PC-9 (cell line): ENCODE results near the gene ZSCAN21. TPM values are rescaled to one million over a fixed set of nuclear protein-coding genes. Genes with fewer than 3 reads are reported as not detected.

ENCODE experiments used
- BruUV-seq: library from RNA; stranded (reverse); fragments of 400-500 nt; replicated peaks from 2 replicates; lab custom pipeline; 2021; lab: Mats Ljungman, UMichigan
- CTCF ChIA-PET: fragments of 300-600 bp; sonication (Branson Sonifier 250); formaldehyde crosslinking; loops from one replicate; lab custom pipeline; 2022; ENCODE audit warnings: antibody characterized with exemption; lab: Charles Lee
- POLR2A ChIA-PET: fragments of 300-600 bp; sonication (Branson Sonifier 250); formaldehyde crosslinking; loops from one replicate; lab custom pipeline; 2022; ENCODE audit warnings: antibody characterized with exemption; ENCODE audit not compliant: unreplicated experiment; lab: Charles Lee
- DNase-seq, 2 experiments: peaks; one replicate each; pipeline versions ENCODE4 v3.0.0 to v3.0.0-alpha.2; 2015 to 2022; ENCODE audit warnings: mixed read lengths in 1 of 2
- H2AFZ ChIP-seq: fragments of 200-600 bp; sonication (generic); 2 replicates; pipeline ENCODE4 v1.8.1; 2017; ENCODE audit warnings: antibody characterized with exemption
- H3F3A ChIP-seq: fragments of 200-600 bp; sonication (generic); 2 replicates; pipeline ENCODE4 v1.8.1; 2017; ENCODE audit warnings: antibody characterized with exemption, mild to moderate bottlenecking, low read depth; ENCODE audit not compliant: insufficient read depth
- H3K27ac ChIP-seq: fragments of 200-600 bp; sonication (generic); 2 replicates; pipeline ENCODE4 v1.6.1; 2016; ENCODE audit warnings: mixed run types
- H3K27me3 ChIP-seq: fragments of 200-600 bp; sonication (generic); 2 replicates; pipeline ENCODE4 v1.6.1; 2016; ENCODE audit warnings: low read depth, mixed run types; ENCODE audit not compliant: insufficient read depth
- H3K36me3 ChIP-seq: fragments of 200-600 bp; sonication (generic); 2 replicates; pipeline ENCODE4 v1.6.1; 2016; ENCODE audit warnings: low read depth, mixed run types
- H3K4me1 ChIP-seq: fragments of 200-600 bp; sonication (generic); replicated peaks from 2 replicates; pipeline ENCODE4 v1.6.1; 2016; ENCODE audit warnings: mixed run types; ENCODE audit not compliant: insufficient read depth
- H3K4me2 ChIP-seq: fragments of 200-600 bp; sonication (generic); 2 replicates; pipeline ENCODE4 v1.6.1; 2017; ENCODE audit warnings: mixed run types
- H3K4me3 ChIP-seq: fragments of 200-600 bp; sonication (generic); 2 replicates; pipeline ENCODE4 v1.6.1; 2016; ENCODE audit warnings: mixed run types
- H3K79me2 ChIP-seq: fragments of 200-600 bp; sonication (generic); 2 replicates; pipeline ENCODE4 v1.6.1; 2017; ENCODE audit warnings: low read depth, mixed run types
- H3K9me2 ChIP-seq: fragments of 200-600 bp; sonication (generic); 2 replicates; pipeline ENCODE4 v1.8.1; 2017; ENCODE audit warnings: mild to moderate bottlenecking; ENCODE audit not compliant: insufficient read depth
- H3K9me3 ChIP-seq: fragments of 200-600 bp; sonication (generic); 2 replicates; pipeline ENCODE4 v1.8.1; 2016; ENCODE audit warnings: low read depth; ENCODE audit not compliant: insufficient read depth
- H4K20me1 ChIP-seq: fragments of 200-600 bp; sonication (generic); 2 replicates; pipeline ENCODE4 v1.8.1; 2017; ENCODE audit not compliant: insufficient read depth
- EZH2 ChIP-seq: fragments of 200-600 bp; sonication (generic); IDR thresholded peaks from 2 replicates; pipeline ENCODE4 v1.8.0; 2017; ENCODE audit warnings: antibody characterized with exemption, low read depth
- intact Hi-C: fragments of 100-400 bp; cut with micrococcal nuclease; formaldehyde crosslinking; loops from one replicate; pipeline ENCODE4 v1.10.0; 2022; ENCODE audit not compliant: unreplicated experiment
- total RNA-seq: library from RNA; stranded (reverse); gene quantifications from 2 replicates; pipeline ENCODE4 v1.2.3, GENCODE V29; 2021
- TF ChIP-seq, protein P1 (sequence below): fragments of 200-600 bp; sonication (generic); conservative IDR thresholded peaks from 2 replicates; pipeline ENCODE4 v1.6.1; 2017; ENCODE audit warnings: mixed run types, antibody characterized with exemption, mild to moderate bottlenecking, moderate library complexity

Gene ZSCAN21
- total RNA-seq, 1 experiment from 2014 or later, result 8.9 TPM

DNA sequence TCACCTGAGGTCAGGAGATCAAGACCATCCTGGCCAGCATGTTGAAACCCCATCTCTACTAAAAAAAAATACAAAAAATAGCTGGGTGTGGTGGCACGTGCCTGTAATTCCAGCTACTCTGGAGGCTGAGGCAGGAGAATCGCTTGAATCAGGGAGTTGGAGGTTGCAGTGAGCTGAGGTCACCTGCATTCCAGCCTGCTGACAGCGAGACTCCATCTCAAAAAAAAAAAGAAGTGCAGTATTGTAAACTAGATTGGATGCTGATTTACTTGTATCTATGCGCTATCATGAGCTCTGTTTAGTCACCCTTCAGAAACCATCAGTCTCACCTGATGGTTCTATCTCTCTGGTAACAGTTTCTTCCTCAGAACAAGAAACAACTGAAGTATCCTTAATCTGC, 13.8 kb downstream of the ZSCAN21 start:
- H3K27ac ChIP-seq, result no peak overlapping the region
- CTCF ChIA-PET, result no interaction called here
- H3K9me2 ChIP-seq, result no peaks in the 10 kb centered on the region
- no peaks in the 10 kb centered on the region for H4K20me1 ChIP-seq
- H3K4me2 ChIP-seq, result no peak overlapping the region
- TF ChIP-seq, protein P1, sequence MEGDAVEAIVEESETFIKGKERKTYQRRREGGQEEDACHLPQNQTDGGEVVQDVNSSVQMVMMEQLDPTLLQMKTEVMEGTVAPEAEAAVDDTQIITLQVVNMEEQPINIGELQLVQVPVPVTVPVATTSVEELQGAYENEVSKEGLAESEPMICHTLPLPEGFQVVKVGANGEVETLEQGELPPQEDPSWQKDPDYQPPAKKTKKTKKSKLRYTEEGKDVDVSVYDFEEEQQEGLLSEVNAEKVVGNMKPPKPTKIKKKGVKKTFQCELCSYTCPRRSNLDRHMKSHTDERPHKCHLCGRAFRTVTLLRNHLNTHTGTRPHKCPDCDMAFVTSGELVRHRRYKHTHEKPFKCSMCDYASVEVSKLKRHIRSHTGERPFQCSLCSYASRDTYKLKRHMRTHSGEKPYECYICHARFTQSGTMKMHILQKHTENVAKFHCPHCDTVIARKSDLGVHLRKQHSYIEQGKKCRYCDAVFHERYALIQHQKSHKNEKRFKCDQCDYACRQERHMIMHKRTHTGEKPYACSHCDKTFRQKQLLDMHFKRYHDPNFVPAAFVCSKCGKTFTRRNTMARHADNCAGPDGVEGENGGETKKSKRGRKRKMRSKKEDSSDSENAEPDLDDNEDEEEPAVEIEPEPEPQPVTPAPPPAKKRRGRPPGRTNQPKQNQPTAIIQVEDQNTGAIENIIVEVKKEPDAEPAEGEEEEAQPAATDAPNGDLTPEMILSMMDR, result no peak
- no peak for TF ChIP-seq EZH2
- H3K9me3 ChIP-seq, result no peaks in the 10 kb centered on the region
- BruUV-seq, result no TSS peak
- POLR2A ChIA-PET, result interaction anchor here (0.6 to 0.7 kb wide), 2 partner anchors 19 to 676 kb away, joined by 6 to 7 read pairs; no protein-coding TSS in a partner anchor
- H3K79me2 ChIP-seq, result no peaks in the 10 kb centered on the region
- intact Hi-C loops, result no loop called here
- no peak for DNase-seq
- no peaks in the 10 kb centered on the region for H3K27me3 ChIP-seq
- no peaks in the 10 kb centered on the region for H3K4me1 ChIP-seq
- H3K36me3 ChIP-seq, result peaks cover 4% of the 10 kb centered on the region; the same call in 1 of the 2 replicates
- H3K4me3 ChIP-seq, result no peak overlapping the region
- no peak overlapping the region for H2AFZ ChIP-seq
- H3F3A ChIP-seq, result peaks cover 14% of the 10 kb centered on the region; the same call in 1 of the 2 replicates

DNA sequence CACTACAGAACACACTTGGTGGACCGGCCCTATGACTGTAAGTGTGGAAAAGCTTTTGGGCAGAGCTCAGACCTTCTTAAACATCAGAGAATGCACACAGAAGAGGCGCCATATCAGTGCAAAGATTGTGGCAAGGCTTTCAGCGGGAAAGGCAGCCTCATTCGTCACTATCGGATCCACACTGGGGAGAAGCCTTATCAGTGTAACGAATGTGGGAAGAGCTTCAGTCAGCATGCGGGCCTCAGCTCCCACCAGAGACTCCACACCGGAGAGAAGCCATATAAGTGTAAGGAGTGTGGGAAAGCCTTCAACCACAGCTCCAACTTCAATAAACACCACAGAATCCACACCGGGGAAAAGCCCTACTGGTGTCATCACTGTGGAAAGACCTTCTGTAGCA, 14.6 kb downstream of the ZSCAN21 start:
- H3K9me3 ChIP-seq, result no peaks in the 10 kb centered on the region
- H3K4me3 ChIP-seq, result no peak overlapping the region
- no peaks in the 10 kb centered on the region for H3K9me2 ChIP-seq
- no peak overlapping the region for H3K4me2 ChIP-seq
- H4K20me1 ChIP-seq, result no peaks in the 10 kb centered on the region
- H3K79me2 ChIP-seq, result no peaks in the 10 kb centered on the region
- ChIA-PET POLR2A (interaction anchor here (0.6 to 0.7 kb wide), 2 partner anchors 85 to 676 kb away, joined by 3 to 7 read pairs; partner anchors contain the start of gene LAMTOR4), CTCF (no interaction called here)
- intact Hi-C loops, result no loop called here
- H3K27me3 ChIP-seq, result no peaks in the 10 kb centered on the region
- no peak for DNase-seq
- peaks cover 14% of the 10 kb centered on the region; the same call in 1 of the 2 replicates for H3F3A ChIP-seq
- H3K27ac ChIP-seq, result no peak overlapping the region
- H3K4me1 ChIP-seq, result no peaks in the 10 kb centered on the region
- TF ChIP-seq EZH2, result no peak
- TF ChIP-seq, protein P1, result no peak
- H3K36me3 ChIP-seq, result peaks cover 9% of the 10 kb centered on the region
- no peak overlapping the region for H2AFZ ChIP-seq
- no TSS peak for BruUV-seq

DNA sequence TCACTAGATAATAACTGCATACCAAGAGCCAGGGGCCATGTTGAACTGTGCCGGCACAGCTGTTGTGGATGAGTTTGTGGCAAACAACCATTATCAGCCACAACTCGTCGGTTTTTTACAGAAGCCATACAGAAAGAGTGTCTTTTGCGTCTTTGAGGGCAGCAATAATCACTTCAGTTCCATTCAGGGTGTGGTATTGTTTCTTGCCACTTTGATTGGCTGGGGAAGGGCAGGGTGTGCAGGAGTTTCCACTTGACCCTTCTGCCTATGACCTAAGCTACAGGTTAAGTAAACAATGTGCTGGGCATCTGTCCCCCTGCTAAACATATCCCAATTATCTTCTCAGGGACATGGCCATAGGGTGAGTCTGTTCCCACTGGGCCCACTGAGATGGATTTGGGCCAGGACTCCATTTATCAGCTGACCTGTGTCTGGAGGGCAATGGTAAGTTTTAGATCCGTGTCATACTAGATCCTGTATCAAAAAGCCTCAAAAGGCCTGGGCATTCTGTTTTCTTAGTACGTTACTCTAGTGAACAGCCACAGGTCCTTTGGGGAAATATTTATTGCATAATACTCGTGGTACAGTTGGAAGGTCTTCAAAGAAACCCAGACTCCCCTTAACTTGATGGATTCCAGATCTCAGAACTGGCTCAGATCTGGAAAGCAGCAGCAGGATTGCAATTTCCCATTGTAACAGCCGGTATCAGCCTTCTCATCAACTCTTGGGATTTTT, 16.0 kb downstream of the ZSCAN21 start:
- Histone ChIP-seq H3K4me2 (no peak overlapping the region), H3K27me3 (no peaks in the 10 kb centered on the region), H3K9me2 (no peaks in the 10 kb centered on the region), H2AFZ (no peak overlapping the region), H3K9me3 (peaks cover 10% of the 10 kb centered on the region), H3K27ac (no peak overlapping the region), H3F3A (peaks cover 14% of the 10 kb centered on the region; the same call in 1 of the 2 replicates), H4K20me1 (no peaks in the 10 kb centered on the region), H3K4me3 (no peak overlapping the region), H3K79me2 (no peaks in the 10 kb centered on the region), H3K36me3 (peaks cover 23% of the 10 kb centered on the region), H3K4me1 (no peaks in the 10 kb centered on the region)
- intact Hi-C loops, result no loop called here
- CTCF ChIA-PET, result no interaction called here
- BruUV-seq, result no TSS peak
- no peak for TF ChIP-seq EZH2
- TF ChIP-seq, protein P1, result no peak
- no peak for DNase-seq
- POLR2A ChIA-PET, result no interaction called here
